ENCODE results near the gene KCNH1.

KCNH1 gene

DNA sequence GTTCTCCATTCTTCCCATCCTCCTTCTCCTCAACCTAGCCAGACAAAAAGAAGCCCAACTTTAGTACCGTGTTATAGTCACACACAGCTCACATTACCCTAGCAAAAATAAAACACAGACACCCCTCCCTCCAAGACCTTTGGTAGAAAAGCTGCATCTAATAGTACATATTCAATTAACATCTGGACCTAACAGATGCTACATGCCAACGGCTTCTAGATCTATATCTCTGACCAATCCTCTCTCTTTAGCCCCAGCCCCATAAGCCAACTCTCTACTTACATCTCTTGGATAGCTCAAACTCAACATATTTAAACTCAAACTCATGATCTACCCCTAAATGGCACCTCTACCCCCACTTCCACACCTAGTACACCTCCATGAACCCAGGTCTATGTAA is 233.1 kb downstream of the KCNH1 start:
- Histone ChIP-seq H3K27ac (ENCODE audit: low read length) (no peak overlapping the region), H3K36me3 (ENCODE audit: control insufficient read depth in 1 of 2, insufficient read depth in 2 of 2, low read length in 2 of 2) (no peaks in the 10 kb centered on the region), H3K4me3 (ENCODE audit: low read depth in 1 of 2, low read length in 2 of 2) (no peak overlapping the region), H3K9me3 (ENCODE audit: control insufficient read depth in 1 of 2, low read length in 2 of 2) (peaks cover 0 to 3% of the 10 kb centered on the region in 2 donors), H3K27me3 (ENCODE audit: low read depth, low read length) (no peaks in the 10 kb centered on the region), H3K4me1 (ENCODE audit: control insufficient read depth in 1 of 2, insufficient read depth in 2 of 2, low read length in 2 of 2) (no peaks in the 10 kb centered on the region)

DNA sequence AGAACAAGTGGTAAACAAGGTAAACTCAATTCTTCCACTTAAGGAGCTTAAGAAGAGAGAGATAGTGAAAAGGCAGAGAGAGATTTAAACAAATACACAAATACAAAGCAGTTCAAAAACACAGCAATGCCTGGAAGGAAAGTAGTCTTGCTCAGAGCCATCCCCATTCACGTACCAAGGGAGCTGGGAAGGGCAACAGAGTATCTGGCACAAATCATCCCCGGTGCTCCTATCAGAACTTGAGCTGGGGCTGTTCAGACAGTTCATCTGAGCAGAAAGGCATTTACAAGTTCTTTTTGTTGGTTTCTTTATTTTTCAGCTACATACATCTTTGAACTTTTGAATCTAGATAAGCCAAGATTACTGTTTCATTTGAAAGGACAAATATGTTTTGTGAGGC is 233.9 kb downstream of the KCNH1 start:
- Histone ChIP-seq H3K27ac (ENCODE audit: low read length) (no peak overlapping the region), H3K4me1 (ENCODE audit: control insufficient read depth in 1 of 2, insufficient read depth in 2 of 2, low read length in 2 of 2) (no peaks in the 10 kb centered on the region), H3K36me3 (ENCODE audit: control insufficient read depth in 1 of 2, insufficient read depth in 2 of 2, low read length in 2 of 2) (no peaks in the 10 kb centered on the region), H3K9me3 (ENCODE audit: control insufficient read depth in 1 of 2, low read length in 2 of 2) (peaks cover 0 to 3% of the 10 kb centered on the region in 2 donors), H3K27me3 (ENCODE audit: low read depth, low read length) (no peaks in the 10 kb centered on the region), H3K4me3 (ENCODE audit: low read depth in 1 of 2, low read length in 2 of 2) (no peak overlapping the region)

GRCh38 chr1:210899676-210900075 is 234.3 kb downstream of the KCNH1 start:
- no peaks in the 10 kb centered on the region for H3K27me3 ChIP-seq (ENCODE audit: low read depth, low read length)
- H3K4me3 ChIP-seq (ENCODE audit: low read depth in 1 of 2, low read length in 2 of 2): no peak overlapping the region
- no peak overlapping the region for H3K27ac ChIP-seq (ENCODE audit: low read length)
- H3K4me1 ChIP-seq (ENCODE audit: control insufficient read depth in 1 of 2, insufficient read depth in 2 of 2, low read length in 2 of 2): no peaks in the 10 kb centered on the region
- no peaks in the 10 kb centered on the region for H3K36me3 ChIP-seq (ENCODE audit: control insufficient read depth in 1 of 2, insufficient read depth in 2 of 2, low read length in 2 of 2)
- peaks cover 0 to 3% of the 10 kb centered on the region in 2 donors for H3K9me3 ChIP-seq (ENCODE audit: control insufficient read depth in 1 of 2, low read length in 2 of 2)

GRCh38 chr1:210898473-210898872 is 235.5 kb downstream of the KCNH1 start:
- Histone ChIP-seq H3K4me1 (ENCODE audit: control insufficient read depth in 1 of 2, insufficient read depth in 2 of 2, low read length in 2 of 2) (no peaks in the 10 kb centered on the region), H3K9me3 (ENCODE audit: control insufficient read depth in 1 of 2, low read length in 2 of 2) (peaks cover 0 to 11% of the 10 kb centered on the region in 2 donors), H3K27me3 (ENCODE audit: low read depth, low read length) (no peaks in the 10 kb centered on the region), H3K27ac (ENCODE audit: low read length) (no peak overlapping the region), H3K36me3 (ENCODE audit: control insufficient read depth in 1 of 2, insufficient read depth in 2 of 2, low read length in 2 of 2) (no peaks in the 10 kb centered on the region), H3K4me3 (ENCODE audit: low read depth in 1 of 2, low read length in 2 of 2) (no peak overlapping the region)

DNA sequence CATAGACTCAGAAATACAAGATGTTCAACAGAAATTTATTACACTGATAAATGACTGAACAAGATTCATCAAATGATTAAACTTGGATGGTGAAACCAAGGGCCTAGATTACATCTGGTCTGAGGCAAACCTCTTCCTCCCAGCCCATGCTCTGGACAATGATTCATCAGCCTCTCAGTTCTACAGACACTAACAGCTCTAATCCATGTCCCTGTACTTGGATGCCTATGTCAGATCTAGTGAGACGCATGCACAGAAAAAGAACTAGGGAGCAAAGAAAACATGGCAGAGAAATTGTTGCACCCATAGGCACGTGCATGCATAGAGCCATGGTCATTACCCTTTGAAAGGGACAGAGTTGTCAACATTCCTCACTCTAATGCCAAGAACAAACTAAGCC is 250.1 kb downstream of the KCNH1 start:
- Histone ChIP-seq H3K4me3 (ENCODE audit: low read depth in 1 of 2, low read length in 2 of 2) (no peak overlapping the region), H3K36me3 (ENCODE audit: control insufficient read depth in 1 of 2, insufficient read depth in 2 of 2, low read length in 2 of 2) (no peaks in the 10 kb centered on the region), H3K27ac (ENCODE audit: low read length) (no peak overlapping the region)

GRCh38 chr1:210882414-210883221 is 251.3 kb downstream of the KCNH1 start:
- Histone ChIP-seq H3K27ac (ENCODE audit: low read length) (no peak overlapping the region), H3K27me3 (ENCODE audit: low read depth, low read length) (no peaks in the 10 kb centered on the region)

More for the DNA sequence above, 250.1 kb downstream of the KCNH1 start:
- H3K27me3 ChIP-seq (ENCODE audit: low read depth, low read length): no peaks in the 10 kb centered on the region
- H3K9me3 ChIP-seq (ENCODE audit: control insufficient read depth in 1 of 2, low read length in 2 of 2): peaks cover 0 to under 1% of the 10 kb centered on the region in 2 donors
- no peaks in the 10 kb centered on the region for H3K4me1 ChIP-seq (ENCODE audit: control insufficient read depth in 1 of 2, insufficient read depth in 2 of 2, low read length in 2 of 2)

GRCh38 chr1:210878564-210878963 is 255.4 kb downstream of the KCNH1 start:
- H3K4me3 ChIP-seq (ENCODE audit: low read depth in 1 of 2, low read length in 2 of 2): no peak overlapping the region
- no peak overlapping the region for H3K27ac ChIP-seq (ENCODE audit: low read length)
- H3K27me3 ChIP-seq (ENCODE audit: low read depth, low read length): no peaks in the 10 kb centered on the region
- H3K9me3 ChIP-seq (ENCODE audit: control insufficient read depth in 1 of 2, low read length in 2 of 2): peaks cover 0 to 6% of the 10 kb centered on the region in 2 donors
- H3K36me3 ChIP-seq (ENCODE audit: control insufficient read depth in 1 of 2, insufficient read depth in 2 of 2, low read length in 2 of 2): no peaks in the 10 kb centered on the region
- H3K4me1 ChIP-seq (ENCODE audit: control insufficient read depth in 1 of 2, insufficient read depth in 2 of 2, low read length in 2 of 2): no peaks in the 10 kb centered on the region

More at GRCh38 chr1:210882414-210883221, 251.3 kb downstream of the KCNH1 start:
- no peaks in the 10 kb centered on the region for H3K4me1 ChIP-seq (ENCODE audit: control insufficient read depth in 1 of 2, insufficient read depth in 2 of 2, low read length in 2 of 2)
- H3K4me3 ChIP-seq (ENCODE audit: low read depth in 1 of 2, low read length in 2 of 2): no peak overlapping the region
- H3K36me3 ChIP-seq (ENCODE audit: control insufficient read depth in 1 of 2, insufficient read depth in 2 of 2, low read length in 2 of 2): no peaks in the 10 kb centered on the region
- H3K9me3 ChIP-seq (ENCODE audit: control insufficient read depth in 1 of 2, low read length in 2 of 2): peaks cover 0 to 6% of the 10 kb centered on the region in 2 donors

DNA sequence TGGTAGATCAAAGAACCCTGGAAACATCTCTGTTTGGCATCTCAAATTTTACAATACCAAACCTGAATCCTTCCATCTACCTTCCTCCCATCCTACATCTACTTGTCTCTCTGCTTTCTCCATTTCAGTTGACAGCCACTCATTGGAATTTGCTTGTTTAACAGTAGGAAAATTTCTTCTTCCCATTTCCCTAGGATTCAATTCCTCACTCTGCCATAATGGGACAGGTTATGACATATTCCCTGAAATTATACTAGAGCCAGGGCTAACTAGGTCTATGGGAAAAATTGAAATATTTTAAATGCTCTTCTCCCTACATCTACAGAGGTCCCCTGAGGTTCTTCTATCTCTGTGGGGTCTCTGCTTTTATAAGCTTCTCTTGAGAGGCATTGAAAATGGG is 257.7 kb downstream of the KCNH1 start:
- H3K27me3 ChIP-seq (ENCODE audit: low read depth, low read length): no peaks in the 10 kb centered on the region
- H3K9me3 ChIP-seq (ENCODE audit: control insufficient read depth in 1 of 2, low read length in 2 of 2): peaks cover 0 to 6% of the 10 kb centered on the region in 2 donors
- H3K36me3 ChIP-seq (ENCODE audit: control insufficient read depth in 1 of 2, insufficient read depth in 2 of 2, low read length in 2 of 2): no peaks in the 10 kb centered on the region
- H3K4me3 ChIP-seq (ENCODE audit: low read depth in 1 of 2, low read length in 2 of 2): no peak overlapping the region
- H3K27ac ChIP-seq (ENCODE audit: low read length): no peak overlapping the region
- H3K4me1 ChIP-seq (ENCODE audit: control insufficient read depth in 1 of 2, insufficient read depth in 2 of 2, low read length in 2 of 2): no peaks in the 10 kb centered on the region

DNA sequence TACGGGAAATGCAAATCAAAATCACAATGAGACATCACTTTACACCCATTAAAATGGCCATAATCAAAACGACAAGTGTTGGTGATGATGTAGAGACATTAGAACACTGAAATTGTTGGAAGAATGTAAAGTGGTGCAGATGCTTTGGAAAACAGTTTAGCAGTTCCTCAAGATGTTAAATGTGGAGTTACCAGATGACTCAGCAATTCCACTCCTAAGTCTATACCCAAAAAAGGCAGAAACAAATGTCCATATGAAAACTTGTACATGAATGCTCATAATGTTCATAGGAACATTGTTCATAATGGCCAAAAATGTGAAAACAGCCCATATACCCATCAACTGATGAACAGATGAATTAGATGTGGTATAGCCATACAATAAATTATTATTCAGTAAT is 267.4 kb downstream of the KCNH1 start:
- Histone ChIP-seq H3K4me1 (ENCODE audit: control insufficient read depth in 1 of 2, insufficient read depth in 2 of 2, low read length in 2 of 2) (no peaks in the 10 kb centered on the region), H3K27ac (ENCODE audit: low read length) (no peak overlapping the region), H3K27me3 (ENCODE audit: low read depth, low read length) (no peaks in the 10 kb centered on the region), H3K36me3 (ENCODE audit: control insufficient read depth in 1 of 2, insufficient read depth in 2 of 2, low read length in 2 of 2) (no peaks in the 10 kb centered on the region), H3K4me3 (ENCODE audit: low read depth in 1 of 2, low read length in 2 of 2) (no peak overlapping the region), H3K9me3 (ENCODE audit: control insufficient read depth in 1 of 2, low read length in 2 of 2) (peaks cover 4 to 6% of the 10 kb centered on the region in 2 donors)

DNA sequence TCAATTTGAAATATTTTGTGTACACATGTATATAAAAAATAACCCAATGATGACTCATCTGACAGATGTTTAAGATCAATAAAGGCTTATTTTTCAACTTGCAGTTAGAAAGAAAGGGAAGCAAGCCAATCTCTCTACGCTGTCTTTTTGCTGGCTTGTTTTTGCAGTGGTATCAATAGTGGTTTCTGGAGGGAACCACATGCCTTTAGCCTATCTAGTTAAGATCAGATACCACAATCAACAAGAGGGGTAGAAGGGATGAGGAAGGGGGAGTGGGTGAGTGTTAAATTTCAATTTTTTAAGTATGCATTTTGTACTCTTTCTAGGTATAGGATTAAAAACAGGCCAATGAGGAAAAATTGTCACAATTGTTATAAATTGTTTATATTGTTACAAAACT is 276.2 kb downstream of the KCNH1 start:
- no peaks in the 10 kb centered on the region for H3K36me3 ChIP-seq (ENCODE audit: control insufficient read depth in 1 of 2, insufficient read depth in 2 of 2, low read length in 2 of 2)
- H3K4me3 ChIP-seq (ENCODE audit: low read depth in 1 of 2, low read length in 2 of 2): no peak overlapping the region
- H3K27me3 ChIP-seq (ENCODE audit: low read depth, low read length): no peaks in the 10 kb centered on the region
- no peaks in the 10 kb centered on the region for H3K4me1 ChIP-seq (ENCODE audit: control insufficient read depth in 1 of 2, insufficient read depth in 2 of 2, low read length in 2 of 2)
- no peak overlapping the region for H3K27ac ChIP-seq (ENCODE audit: low read length)
- no peaks in the 10 kb centered on the region for H3K9me3 ChIP-seq (ENCODE audit: control insufficient read depth in 1 of 2, low read length in 2 of 2)

GRCh38 chr1:210857146-210857663 is 276.7 kb downstream of the KCNH1 start:
- Histone ChIP-seq H3K27ac (ENCODE audit: low read length) (no peak overlapping the region), H3K4me3 (ENCODE audit: low read depth in 1 of 2, low read length in 2 of 2) (no peak overlapping the region), H3K4me1 (ENCODE audit: control insufficient read depth in 1 of 2, insufficient read depth in 2 of 2, low read length in 2 of 2) (no peaks in the 10 kb centered on the region), H3K36me3 (ENCODE audit: control insufficient read depth in 1 of 2, insufficient read depth in 2 of 2, low read length in 2 of 2) (no peaks in the 10 kb centered on the region), H3K27me3 (ENCODE audit: low read depth, low read length) (no peaks in the 10 kb centered on the region), H3K9me3 (ENCODE audit: control insufficient read depth in 1 of 2, low read length in 2 of 2) (no peaks in the 10 kb centered on the region)

Measured in muscle layer of duodenum (tissue), 2 donors.